Esophagus (tissue), 2 donors: ENCODE measurements around the gene CGA. TPM values are rescaled to one million over a fixed set of nuclear protein-coding genes. Genes with fewer than 3 reads are reported as not detected.

Source experiments
- H3K27ac ChIP-seq, 2 donors: one replicate each; pipeline ENCODE4 v1.5.1; 2013; ENCODE audit warnings: low read depth in 2 of 2, mild to moderate bottlenecking in 2 of 2, inconsistent platforms in 1 of 2, low read length in 1 of 2, moderate library complexity in 1 of 2
- H3K27me3 ChIP-seq, 2 donors: one replicate each; pipeline ENCODE4 v1.6.1; 2013; ENCODE audit warnings: low read length in 2 of 2, control low read depth in 1 of 2, mild to moderate bottlenecking in 1 of 2; ENCODE audit not compliant: insufficient read depth in 2 of 2, control insufficient read depth in 1 of 2
- H3K36me3 ChIP-seq, 2 donors: one replicate each; pipeline ENCODE4 v1.6.1; 2013; ENCODE audit warnings: low read length in 1 of 2; ENCODE audit not compliant: control insufficient read depth in 2 of 2, insufficient read depth in 2 of 2
- H3K4me1 ChIP-seq, 2 donors: one replicate each; pipeline ENCODE4 v1.6.1; 2013; ENCODE audit warnings: low read length in 1 of 2; ENCODE audit not compliant: control insufficient read depth in 2 of 2, insufficient read depth in 2 of 2
- H3K4me3 ChIP-seq, 2 donors: one replicate each; pipeline ENCODE4 v1.5.1; 2013; ENCODE audit warnings: low read length in 2 of 2, mild to moderate bottlenecking in 2 of 2, low read depth in 1 of 2, moderate library complexity in 1 of 2
- H3K9me3 ChIP-seq, 2 donors: one replicate each; pipeline ENCODE4 v1.6.1; 2013; ENCODE audit warnings: mild to moderate bottlenecking in 2 of 2, low read depth in 1 of 2, low read length in 1 of 2, moderate library complexity in 1 of 2; ENCODE audit not compliant: control insufficient read depth in 2 of 2, insufficient read depth in 1 of 2
- WGBS, 2 donors: extraction: QIAGEN DNeasy Blood & Tissue Kit; methylation state at CpG; one replicate each; pipeline ENCODE4 v1.1.7; 2013; 5-methylcytosine and 5-hydroxymethylcytosine counted together
- polyA plus RNA-seq, 2 donors: library from polyadenylated mRNA; stranded (reverse); fragments of 200-250 nt; gene quantifications; one replicate each; pipeline ENCODE4 v1.2.3, GENCODE V29; 2013
- donor health status: healthy with polysubstance abuse.
- donor health status: Bipolar disorder and iron deficiency.

The CGA gene
- polyA plus RNA-seq, 2 donors: not detected

DNA sequence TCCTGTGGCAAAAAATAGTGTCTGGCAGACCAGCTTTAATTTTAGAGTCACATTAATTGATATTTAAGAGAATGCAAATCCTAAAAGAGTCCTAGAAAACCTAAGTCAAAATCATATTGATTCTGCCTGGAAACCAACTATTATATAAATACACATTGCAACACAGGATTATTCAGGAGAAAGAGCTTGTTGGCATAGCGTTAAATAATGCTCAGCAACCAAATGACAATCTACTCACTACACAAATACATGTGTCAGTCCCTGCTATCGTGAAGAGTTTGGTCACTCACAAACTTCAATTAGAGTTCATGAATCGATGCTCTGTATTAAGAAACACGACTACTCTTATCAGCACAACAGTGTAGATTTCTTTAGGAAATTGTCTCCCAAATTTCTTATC, 54.2 kb downstream of the CGA start:
- Histone ChIP-seq H3K27me3 (no peaks in the 10 kb centered on the region), H3K4me3 (no peak overlapping the region), H3K4me1 (no peaks in the 10 kb centered on the region), H3K9me3 (peaks cover 0 to 3% of the 10 kb centered on the region in 2 donors), H3K36me3 (no peaks in the 10 kb centered on the region), H3K27ac (no peak overlapping the region)
- 69 to 75% methylated on average over 4 of the region's 4 CpGs for WGBS, 2 donors

Other genes starting within 250 kb of the CGA start
- not detected for gene HTR1E, start 157.6 kb downstream of the CGA start, polyA plus RNA-seq
- gene ZNF292, start 60.5 kb upstream of the CGA start, polyA plus RNA-seq: 1 to 10 TPM; 4.2 to 6.1 TPM
- 1 to 10 TPM; 2.8 to 4.0 TPM for gene SMIM8, start 227.5 kb upstream of the CGA start, polyA plus RNA-seq
- not detected for gene GJB7, start 234.2 kb upstream of the CGA start, polyA plus RNA-seq
- gene C6orf163, start 249.7 kb upstream of the CGA start, polyA plus RNA-seq: 1 to 10 TPM in 1 of 2 donors, under 1 TPM in 1; 0.16 to 1.8 TPM